Stimulated activated CD4-positive, alpha-beta T cell treated with anti-CD3 and anti-CD28 coated beads, TNF-alpha, amount 100 ng/mL, for 4 hours (primary cell): ENCODE data around the gene DLAT.
A peak's percentile ranks its signal among the peaks of the same experiment; 100 is the strongest.
"Not testable (repeated sequence)": the region's sequence is repeated elsewhere in the genome, so short reads cannot be mapped to it uniquely, and the experiment has no call there.

Experiments used
- DNase-seq, 3 experiments: peaks; one replicate each; pipeline ENCODE4 v3.0.0-alpha.2; 2020; ENCODE audit warnings: low read depth in 3 of 3

DLAT gene

DNA sequence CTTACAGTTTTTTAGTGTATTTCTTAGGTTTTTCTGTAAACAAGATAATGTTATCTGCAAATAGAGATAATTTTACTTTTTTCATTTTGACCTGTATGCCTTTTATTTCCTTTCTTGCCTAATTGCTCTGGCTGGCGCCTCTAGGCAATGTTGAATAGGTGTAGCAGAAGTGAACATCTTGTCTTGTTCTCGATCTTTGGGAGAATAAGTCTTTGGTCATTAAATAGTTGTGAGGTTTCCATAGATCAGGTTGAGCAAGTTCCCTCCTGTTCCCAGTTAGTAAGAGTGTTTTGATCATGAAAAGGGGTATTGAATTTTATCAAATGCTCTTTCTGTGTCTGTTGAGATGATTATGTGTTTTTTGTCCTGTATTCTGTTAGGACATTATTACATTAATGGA, 24.6 kb downstream of the DLAT start:
- no peak for DNase-seq

DNA sequence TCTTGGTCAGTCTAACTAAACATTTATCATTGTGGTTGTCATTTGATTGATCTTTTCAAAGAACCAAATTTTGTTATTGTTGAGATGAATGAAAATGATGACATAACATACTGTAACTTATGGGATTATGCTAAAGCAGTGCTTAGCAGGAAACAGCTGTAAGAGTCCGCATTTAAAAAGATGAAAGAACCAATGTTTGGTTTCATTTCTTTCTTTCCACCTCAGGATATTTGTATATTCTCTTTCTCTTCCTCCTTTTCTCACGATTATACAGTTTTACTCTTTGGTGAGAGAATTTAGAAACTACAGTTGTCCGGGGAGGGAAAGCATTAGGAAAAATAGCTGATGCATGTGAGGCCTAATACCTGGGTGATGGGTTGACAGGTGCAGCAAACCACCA, 25.5 kb downstream of the DLAT start:
- DNase-seq = no peak

DNA sequence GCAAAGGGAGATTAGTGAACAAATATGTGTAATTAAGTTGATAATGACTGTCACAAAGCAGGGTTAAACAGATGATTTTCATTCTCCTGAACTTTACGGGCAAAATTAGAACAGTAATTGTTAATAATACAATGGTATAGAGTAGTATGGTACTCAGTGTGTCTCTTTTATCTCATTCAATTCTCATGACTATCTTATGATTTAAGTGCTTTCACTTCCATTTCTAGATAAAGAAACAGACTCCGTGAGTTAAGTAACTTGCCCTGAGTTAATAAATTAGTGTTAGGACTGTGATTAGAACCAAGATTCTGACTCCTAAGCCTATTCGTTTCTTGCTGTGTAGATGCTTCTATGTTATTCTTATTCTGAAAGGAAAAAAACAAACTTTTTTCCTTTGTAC, 26.6 kb downstream of the DLAT start:
- no peak for DNase-seq

DNA sequence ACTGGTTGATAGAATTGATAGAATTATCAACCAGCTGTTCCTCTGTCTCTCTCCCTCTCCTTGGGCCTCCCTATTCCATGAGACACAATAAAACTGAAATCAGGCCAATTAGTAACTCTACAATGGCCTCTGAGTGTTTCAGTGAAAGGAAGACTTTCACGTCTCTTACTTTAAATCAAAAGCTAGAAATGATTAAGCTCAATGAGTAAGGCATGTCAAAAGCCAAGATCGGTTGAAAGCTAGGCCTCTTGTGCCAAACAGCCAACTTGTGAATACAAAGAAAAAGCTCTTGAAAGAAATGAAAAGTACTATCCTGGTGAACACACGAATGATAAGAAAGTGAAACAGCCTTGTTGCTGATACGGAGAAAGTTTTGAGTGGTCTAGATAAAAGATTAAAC, 32.0 kb downstream of the DLAT start:
- DNase-seq = no peak

DNA sequence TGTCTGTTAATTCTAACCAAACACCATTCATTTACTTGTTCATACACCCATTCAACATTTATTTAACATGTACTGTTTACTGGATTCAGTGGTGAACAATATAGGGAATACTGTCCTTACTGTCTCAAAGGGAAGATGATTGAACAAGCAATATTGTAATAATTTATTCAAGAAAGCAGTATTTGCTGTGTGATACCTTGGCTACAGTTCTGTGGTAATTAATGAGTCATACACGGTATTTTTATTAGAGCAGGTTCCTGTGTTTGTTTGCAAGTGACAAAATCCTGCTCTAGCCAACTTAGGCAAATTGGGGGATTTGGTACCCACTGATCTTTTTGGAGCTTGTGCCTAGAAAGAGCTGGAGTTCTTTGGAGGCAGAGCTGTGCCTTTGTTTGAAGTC, 32.9 kb downstream of the DLAT start:
- DNase-seq = no peak

DNA sequence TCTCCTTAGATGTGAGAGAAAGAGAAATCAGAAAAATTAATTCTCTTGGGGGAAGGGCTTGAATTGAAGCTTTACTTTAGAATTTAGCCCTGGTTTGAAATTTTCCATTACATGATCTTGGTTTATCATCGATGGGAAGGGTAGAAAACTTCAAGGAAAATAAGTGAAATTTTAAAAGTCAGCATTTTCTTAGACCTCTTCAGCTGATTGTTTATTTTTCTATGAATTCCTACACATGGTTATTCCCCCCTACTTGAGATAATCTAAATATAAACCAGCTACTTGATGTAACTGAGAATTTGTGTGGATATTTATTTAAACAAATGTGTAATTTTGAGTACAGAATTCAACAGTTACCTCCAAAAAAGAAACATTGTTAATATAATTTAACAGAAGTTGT, 37.7 kb downstream of the DLAT start:
- no peak for DNase-seq

DNA sequence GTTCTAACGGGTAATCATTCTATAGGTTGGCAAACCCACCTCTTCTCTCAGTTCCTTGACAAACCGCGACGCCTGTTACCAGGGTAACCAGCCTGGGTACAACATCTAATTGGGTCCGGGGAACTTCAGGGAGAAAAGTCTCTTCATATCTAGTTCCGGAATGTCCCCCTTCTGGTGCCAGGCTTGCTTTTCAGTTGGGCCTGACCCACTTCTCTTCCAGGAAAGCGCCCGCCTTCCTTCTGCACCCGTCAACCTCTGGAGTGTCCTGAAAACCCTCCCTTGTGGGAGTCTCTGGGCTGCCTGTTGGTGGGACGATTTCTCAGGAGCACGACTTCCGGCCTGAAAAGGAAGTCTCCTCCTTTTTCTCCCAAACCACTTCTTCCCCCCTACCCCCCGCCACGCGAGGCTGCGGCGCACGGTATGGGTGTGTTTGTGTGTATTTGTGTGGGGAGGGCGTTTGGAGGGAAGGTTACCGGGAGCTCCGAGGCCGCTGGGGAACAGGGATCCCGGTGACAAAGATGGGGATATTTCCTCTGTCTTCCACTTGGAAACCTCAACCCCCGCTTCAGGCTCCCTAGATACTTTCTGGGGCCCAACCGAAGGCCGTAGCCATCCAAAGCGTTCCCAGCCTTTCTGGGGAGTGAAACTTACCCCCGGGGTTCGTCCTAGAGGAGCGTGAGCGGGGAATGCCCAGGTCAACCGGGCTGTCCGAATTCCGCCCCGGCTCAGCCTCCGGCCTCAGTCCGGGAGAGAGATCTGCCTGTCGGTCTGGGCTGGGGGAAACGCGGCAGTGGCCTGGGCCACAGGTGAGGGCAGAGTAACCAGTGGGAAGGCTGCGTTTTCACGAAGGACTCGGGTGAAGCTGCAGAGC, 49.0 kb downstream of the DLAT start, which contains the start of the genes NKAPD1 and PIH1D2:
Gene NKAPD1 (plus strand): TSS at position 359 of the 871 bp plus-strand sequence. CDS start 1,276 bp downstream, outside the sequence.
Gene PIH1D2 (minus strand): TSS at position 77 of the 871 bp plus-strand sequence. CDS start 843 bp downstream, outside the sequence.
- peak; percentile 57 to 70 (median 59) for DNase-seq

DNA sequence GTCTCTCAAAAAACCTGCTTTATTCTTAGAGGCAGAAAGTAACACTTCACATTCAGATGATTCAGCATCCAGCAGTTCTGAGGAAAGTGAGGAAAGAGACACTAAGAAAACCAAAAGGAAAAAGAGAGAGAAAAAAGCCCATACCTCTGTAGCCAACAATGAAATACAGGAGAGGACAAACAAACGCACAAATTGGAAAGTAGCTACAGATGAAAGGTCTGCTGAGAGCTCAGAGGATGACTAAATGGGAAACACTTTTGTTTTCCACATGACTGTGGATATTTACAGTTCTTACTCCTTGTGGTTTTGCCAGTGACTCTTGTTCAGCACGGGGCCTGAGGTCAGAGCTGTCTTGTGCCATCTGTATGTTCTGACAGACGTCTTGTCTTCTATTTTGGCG, 57.5 kb downstream of the DLAT start:
- DNase-seq = no peak

DNA sequence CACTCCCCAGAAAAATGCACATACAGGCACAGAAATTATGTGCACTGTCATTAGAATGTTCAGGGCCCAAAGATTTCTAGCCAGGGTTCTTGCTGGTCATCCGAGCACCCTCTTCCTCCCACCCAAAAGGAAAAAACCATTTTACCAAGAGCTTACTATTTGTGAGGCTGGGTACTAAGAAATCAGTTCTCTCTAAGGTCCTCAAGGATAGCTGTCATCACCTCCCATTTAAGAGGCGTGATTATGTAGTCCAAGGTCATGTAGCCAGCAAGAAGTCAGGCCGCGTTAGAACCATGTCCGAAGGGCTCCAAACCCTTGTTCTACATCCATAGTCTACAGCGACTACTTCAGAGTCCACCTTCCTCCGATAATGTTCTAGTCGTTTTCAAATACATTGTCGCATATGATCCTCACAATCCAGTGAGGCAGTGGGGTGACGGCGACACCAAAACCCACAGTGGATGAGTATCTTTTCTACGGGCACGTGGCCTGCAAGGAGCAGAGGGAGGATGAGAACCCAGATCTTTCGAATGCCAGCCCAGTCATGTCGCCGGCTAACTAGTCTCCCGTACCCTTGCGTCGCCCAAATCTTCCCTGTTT, 60.7 kb downstream of the DLAT start:
- DNase-seq = peak in 1 of 3 experiments; percentile 11

DNA sequence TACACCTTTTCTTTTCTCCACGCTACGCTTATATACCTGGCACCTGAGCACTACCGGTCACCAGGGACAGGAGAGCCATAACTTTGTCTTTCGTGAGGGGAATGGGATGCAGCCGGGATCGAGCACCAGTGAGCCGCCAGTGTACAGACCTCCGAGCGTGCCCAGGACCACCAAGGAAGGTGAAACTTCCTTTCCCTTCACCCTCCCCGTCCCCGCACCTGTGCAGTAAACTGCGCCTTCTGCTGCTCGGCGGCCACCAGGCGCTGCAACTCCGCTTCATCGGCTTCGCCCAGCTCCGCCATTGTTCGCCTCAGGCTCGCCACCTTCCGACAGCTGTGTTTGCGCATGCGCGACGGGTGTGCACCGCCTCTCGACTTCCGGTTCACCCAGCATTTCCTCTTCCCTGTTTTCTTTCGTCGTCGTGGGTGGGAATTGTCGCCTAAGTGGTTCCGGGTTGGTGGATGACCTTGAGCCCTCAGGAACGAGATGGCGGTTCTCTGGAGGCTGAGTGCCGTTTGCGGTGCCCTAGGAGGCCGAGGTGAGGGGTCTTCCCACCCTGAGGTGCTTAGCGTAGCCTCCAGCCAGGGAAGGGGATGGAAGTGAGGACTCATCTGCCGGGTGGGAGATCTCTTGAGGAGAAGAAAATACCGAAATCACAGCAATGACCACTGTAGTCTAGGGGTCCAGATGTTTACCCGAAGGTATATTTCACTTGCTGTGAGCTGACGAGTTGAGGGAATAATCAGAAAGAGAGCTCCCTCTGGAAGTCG, 61.4 kb downstream of the DLAT start, which contains the start of the genes SDHD and TIMM8B:
Gene SDHD (plus strand): TSS at position 452 of the 770 bp plus-strand sequence. CDS start 35 bp downstream, at position 487.
Gene TIMM8B (minus strand): TSS at position 335 of the 770 bp plus-strand sequence. CDS start 33 bp downstream, at position 302.
- DNase-seq = peak; percentile 82 to 92 (median 90)

DNA sequence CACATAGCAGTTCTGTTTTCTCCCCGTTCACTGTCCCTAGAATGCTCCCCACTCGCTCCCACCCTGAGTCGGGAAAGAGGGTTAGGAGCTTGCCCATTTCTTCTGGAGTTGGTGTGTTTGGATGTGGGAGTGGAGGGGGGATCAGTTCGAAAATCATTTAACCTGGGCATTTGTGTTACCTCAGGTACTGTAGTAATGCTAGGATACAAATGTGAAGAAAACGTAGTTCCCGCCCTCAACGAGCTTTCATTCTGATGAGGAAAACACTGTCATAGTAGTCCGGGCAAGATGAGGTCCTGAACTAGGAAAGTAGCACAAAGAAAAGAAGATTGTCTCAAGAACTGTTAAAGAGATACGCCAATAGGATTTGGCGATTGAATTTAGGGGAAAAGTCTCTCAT, 62.0 kb downstream of the DLAT start:
- DNase-seq = no peak

DNA sequence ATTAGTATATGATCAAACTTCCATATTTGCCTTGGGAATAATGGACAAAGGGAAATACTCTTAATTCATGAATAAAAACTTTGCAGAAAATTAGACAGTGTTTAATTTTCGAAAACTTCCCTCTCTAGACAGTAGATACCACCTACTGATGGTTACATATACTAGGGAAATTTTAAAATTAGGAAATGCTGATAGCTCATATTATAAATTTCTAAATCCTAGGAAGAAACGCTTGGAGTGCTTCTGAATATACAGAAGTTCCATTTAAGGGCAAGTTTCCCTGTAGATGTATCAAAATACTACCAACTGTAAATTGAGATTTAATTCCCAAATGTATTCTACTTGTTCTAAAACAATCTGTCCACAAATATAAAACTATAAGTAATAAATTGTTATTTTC, 70.1 kb downstream of the DLAT start:
- DNase-seq = not testable (repeated sequence)

DNA sequence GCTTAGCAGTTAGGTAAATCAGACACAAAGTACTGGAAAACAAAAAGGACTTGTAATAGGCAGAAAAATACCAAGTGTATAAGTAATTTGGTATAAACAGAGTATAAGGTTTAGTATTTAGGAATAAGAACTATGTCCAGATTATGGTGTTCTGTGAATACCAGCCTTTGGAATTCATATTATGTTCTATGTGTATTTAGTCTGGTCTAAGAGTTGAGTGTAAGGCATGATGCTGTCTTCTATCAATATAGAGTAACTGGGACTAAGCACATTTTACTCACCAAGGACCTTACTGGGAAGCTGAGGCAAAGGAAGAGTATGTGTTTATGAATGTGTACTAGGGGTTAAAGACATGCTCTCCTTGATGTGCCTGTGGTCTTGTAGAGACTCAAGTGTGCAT, 71.0 kb downstream of the DLAT start:
- DNase-seq = no peak

DNA sequence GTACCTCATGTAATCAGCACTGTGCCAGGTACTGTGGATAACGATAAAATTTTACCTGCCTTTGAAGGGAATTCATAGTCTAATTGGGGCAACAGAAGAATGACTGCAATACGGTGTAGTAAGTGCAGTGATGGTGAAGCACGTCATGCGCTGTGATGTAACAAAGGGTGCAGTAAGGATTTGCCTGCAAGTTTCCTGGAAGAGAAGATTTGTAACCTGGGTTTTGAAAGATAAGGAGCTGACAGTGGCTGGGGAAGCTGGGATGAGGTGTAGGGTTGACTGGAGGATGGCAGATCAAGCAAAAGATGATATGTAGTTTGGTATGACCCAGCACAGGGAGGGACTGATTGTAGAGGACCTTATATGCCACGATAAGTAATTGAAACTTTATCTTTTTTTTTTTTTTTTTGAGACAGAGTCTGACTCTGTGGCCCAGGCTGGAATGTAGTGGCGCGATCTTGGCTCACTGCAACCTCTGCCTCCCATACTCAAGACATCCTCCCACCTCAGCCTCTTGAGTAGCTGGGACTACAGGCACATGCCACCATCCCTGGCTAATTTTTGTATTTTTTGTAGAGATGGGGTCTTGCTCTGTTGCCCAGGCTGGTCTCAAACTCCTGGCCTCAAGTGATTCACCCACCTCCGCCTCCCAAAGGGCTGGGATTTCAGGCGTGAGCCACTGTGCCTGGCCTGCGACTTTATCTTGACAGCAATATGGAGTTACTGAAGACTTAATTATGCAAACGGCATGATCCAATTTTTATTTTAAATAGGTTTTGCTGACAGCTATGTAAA, 72.7 kb downstream of the DLAT start:
- DNase-seq = no peak

DNA sequence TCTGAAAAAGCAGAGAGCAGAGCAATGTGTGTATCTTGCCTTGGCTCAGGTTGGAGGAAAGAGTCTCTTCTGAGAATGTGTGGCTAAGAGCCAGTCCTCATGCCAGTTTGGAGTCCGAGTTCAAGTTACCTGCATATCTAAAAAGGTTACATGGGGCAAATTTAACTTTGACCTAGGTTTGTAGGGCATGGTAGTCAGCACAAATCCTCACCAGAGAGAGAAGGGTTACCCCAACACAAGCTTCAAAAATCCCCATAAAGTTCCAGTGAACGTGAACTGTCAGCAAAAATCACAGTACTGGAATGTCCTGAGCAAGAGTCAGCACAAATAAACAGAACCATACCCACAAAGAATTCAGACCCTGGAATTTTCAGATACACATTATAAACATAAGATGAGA, 75.3 kb downstream of the DLAT start:
- no peak for DNase-seq

DNA sequence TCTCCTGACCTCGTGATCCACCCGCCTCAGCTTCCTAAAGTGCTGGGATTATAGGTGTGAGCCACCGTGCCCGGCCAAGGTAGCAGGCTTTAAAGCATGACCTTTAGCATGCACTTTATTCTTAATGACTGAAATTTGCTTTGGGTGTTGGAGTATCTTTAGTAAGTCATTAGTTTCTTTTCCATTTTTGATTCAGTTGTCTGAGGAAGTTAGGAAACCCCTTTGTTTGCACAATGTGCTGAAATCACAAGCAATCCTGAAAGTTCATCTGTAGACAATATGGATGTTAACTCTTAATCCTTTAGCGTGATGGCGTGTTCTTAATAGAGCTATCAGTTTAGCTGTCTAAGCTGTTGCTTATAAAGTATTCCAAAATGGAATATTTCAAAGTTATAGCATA, 78.2 kb downstream of the DLAT start:
- DNase-seq = no peak

DNA sequence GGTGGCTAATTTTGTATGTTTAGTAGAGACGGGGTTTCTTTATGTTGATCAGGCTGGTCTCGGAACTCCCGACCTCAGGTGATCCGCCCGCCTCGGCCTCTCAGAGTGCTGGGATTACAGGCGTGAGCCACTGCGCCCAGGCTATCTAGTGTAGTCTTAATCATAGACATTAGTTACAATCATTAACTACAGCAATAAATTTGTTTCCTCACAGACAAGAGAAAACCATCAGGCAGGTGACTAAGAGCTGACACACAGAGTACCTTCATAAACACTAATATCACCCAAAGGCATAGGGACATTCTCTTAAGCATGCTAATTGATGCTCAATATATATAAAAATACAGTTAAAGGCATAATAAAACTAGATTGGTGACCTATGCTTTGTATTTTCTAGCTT, 80.9 kb downstream of the DLAT start:
- no peak for DNase-seq
